ENCODE measurements around the gene SPTBN1.

Gene SPTBN1

DNA sequence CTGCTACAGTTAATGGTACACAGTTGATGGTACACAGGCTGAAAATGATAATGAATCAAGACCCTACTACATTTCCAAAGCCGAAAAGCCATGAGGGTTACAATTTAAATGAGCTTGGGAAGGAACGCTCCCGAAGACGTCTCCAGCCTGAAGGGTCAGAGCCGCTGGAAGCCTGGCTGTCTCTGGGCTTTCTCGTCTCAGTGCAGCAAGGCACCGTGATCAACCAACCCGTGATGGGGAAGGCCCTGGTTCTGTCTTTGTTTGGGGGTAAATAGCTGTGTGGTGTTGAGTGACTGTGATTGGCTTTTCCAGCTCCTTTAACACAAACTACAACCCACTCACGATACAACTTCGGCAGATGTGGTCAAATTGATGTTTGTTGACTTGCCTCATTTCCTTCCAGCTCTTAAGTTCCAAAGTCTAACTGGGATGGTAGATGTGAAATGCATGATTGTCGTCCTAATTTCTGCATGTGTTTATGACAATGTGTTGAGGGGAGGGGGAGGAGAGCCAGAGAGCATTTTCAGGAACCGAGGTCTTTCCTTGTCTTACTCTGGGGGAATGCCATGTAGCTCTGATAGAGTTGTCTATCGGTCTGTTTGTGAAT, 207.4 kb downstream of the SPTBN1 start:
- H3K4me3 ChIP-seq (ENCODE audit: control insufficient read depth, low read depth, low read length), result no peak overlapping the region
- TF ChIP-seq, protein P1, sequence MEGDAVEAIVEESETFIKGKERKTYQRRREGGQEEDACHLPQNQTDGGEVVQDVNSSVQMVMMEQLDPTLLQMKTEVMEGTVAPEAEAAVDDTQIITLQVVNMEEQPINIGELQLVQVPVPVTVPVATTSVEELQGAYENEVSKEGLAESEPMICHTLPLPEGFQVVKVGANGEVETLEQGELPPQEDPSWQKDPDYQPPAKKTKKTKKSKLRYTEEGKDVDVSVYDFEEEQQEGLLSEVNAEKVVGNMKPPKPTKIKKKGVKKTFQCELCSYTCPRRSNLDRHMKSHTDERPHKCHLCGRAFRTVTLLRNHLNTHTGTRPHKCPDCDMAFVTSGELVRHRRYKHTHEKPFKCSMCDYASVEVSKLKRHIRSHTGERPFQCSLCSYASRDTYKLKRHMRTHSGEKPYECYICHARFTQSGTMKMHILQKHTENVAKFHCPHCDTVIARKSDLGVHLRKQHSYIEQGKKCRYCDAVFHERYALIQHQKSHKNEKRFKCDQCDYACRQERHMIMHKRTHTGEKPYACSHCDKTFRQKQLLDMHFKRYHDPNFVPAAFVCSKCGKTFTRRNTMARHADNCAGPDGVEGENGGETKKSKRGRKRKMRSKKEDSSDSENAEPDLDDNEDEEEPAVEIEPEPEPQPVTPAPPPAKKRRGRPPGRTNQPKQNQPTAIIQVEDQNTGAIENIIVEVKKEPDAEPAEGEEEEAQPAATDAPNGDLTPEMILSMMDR (IDR thresholded peaks at IDR 0.05; ENCODE audit: control insufficient read depth, insufficient read depth, low read depth, low read length, missing control alignments), result no peak
- DNase-seq (ENCODE audit: low read depth), result no peak

DNA sequence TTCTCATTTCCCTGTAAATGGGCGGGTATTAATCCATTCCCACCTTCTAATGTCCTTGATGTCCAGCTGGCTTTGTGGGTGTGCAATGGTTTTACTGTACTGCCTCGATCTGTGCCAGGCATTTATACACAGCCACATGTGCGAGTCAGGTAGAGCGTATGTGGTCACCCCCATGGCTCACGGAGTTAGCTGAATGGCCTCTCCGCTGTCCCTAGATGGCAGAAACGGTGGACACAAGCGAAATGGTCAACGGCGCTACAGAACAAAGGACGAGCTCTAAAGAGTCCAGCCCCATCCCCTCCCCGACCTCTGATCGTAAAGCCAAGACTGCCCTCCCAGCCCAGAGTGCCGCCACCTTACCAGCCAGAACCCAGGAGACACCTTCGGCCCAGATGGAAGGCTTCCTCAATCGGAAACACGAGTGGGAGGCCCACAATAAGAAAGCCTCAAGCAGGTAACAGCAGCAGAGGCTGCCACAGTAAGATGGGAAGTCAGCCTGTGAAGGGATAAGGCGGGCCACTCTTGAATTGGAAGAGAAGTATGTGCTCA, 208.2 kb downstream of the SPTBN1 start:
- TF ChIP-seq, protein P1 (IDR thresholded peaks at IDR 0.05; ENCODE audit: control insufficient read depth, insufficient read depth, low read depth, low read length, missing control alignments), result no peak
- DNase-seq (ENCODE audit: low read depth), result no peak

DNA sequence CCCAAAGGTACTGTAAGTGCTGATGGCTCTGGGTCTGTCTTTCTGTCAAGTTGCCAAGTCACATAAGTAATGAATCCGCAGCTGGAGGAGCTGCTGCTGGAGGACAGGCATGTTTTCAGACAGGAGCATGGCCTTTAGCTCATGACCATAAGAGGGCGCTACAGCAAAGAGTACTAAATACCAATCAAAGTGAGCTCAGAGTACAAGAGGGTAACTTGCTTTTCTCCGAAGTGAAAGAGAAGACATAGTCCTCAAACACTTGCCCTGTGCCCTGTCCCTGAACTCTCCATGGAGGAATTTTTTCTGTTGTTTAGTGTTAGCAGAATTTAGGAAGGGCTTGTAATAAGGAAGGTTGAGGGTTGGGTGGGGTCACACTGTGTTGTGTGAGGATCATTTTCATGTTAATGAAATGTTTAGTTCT, 209.3 kb downstream of the SPTBN1 start:
- TF ChIP-seq, protein P1 (IDR thresholded peaks at IDR 0.05; ENCODE audit: control insufficient read depth, insufficient read depth, low read depth, low read length, missing control alignments), result peak; percentile 39
- no peak overlapping the region for H3K4me3 ChIP-seq (ENCODE audit: control insufficient read depth, low read depth, low read length)
- DNase-seq (ENCODE audit: low read depth), result no peak

More for the DNA sequence above, 208.2 kb downstream of the SPTBN1 start:
- no peak overlapping the region for H3K4me3 ChIP-seq (ENCODE audit: control insufficient read depth, low read depth, low read length)

DNA sequence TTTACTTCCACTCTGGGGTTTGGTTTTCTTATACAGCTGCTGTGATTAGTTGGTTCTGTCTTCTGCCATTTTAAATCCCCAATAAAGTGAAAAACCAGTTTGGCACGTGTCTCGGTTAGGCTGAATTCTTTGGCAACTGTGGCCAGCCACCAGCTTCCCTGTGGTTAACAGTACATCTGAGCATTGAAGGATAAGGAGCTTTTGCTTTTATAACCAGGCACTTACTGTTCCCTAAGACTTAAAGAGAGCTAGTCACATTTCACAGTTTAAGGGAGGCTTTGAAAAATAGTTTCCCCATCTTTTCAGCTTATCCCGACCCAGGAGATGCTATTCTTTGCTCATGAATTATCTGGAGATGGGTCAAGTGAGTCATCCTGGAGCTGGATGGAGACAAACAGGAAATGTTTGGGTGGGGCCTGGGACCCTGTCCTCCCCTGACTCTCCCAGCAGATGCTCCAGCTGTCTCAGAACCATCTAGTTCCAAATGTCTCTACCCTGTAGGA, 210.1 kb downstream of the SPTBN1 start:
- DNase-seq (ENCODE audit: low read depth), result peak; percentile 49
- no peak overlapping the region for H3K4me3 ChIP-seq (ENCODE audit: control insufficient read depth, low read depth, low read length)
- TF ChIP-seq, protein P1 (IDR thresholded peaks at IDR 0.05; ENCODE audit: control insufficient read depth, insufficient read depth, low read depth, low read length, missing control alignments), result no peak

DNA sequence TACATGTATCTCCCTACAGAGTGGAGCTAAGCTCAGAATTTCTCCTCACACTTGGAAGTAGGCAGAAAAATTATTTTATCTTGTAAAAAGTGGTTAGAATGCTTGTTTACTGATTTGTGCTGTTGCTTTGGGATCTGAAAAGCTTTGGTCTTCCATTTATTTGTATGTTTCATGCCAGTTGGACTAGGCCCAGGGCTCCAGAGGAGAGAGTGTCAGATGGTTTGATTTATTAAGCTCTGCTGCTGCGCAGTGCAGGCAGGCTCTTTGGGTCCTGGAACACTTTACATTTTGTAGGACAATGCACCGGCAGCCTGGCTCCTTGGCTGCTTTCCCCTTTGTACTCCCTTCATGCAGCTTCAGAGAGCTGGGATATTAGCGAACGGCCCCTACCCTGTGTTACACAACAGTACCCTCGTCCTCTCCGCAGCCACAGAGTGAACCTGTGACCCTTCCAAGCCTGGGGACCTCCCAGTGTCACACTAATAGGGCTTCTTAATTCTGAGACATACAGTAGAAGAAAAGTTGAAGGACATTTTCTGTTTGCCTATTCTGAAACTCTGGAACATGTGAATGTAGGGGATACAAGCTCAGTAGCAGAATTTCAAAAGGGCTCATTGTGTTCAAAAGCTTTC, 210.6 kb downstream of the SPTBN1 start:
- TF ChIP-seq, protein P1 (IDR thresholded peaks at IDR 0.05; ENCODE audit: control insufficient read depth, insufficient read depth, low read depth, low read length, missing control alignments), result no peak
- H3K4me3 ChIP-seq (ENCODE audit: control insufficient read depth, low read depth, low read length), result no peak overlapping the region
- no peak for DNase-seq (ENCODE audit: low read depth)

DNA sequence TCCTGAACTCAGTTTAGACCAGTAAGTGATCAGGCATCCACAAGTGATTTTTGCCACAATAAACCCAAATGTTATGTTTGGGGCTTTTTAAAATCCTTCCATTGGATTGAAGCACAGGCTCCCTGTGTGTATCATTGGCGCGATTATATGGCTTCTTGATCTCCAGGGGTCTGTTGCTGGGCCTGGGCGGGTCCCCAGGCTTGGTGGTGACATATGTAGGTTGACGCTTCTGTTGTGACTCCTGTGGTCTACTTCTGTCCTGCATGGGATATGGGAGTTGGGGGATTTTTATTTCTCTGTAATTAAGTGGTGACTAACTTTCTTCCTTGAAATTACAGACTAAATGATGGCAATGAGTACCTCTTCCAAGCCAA, 211.1 kb downstream of the SPTBN1 start:
- TF ChIP-seq, protein P1 (IDR thresholded peaks at IDR 0.05; ENCODE audit: control insufficient read depth, insufficient read depth, low read depth, low read length, missing control alignments), result no peak
- no peak for DNase-seq (ENCODE audit: low read depth)
- H3K4me3 ChIP-seq (ENCODE audit: control insufficient read depth, low read depth, low read length), result no peak overlapping the region
